Measurements from ENCODE around the gene CDKAL1.
"Not testable (repeated sequence)": the region's sequence is repeated elsewhere in the genome, so short reads cannot be mapped to it uniquely, and the experiment has no call there.

The CDKAL1 gene

GRCh38 chr6:21241231-21242130 is 707.2 kb downstream of the CDKAL1 start:
- DNase-seq, result no peak

GRCh38 chr6:21244897-21245470 is 710.7 kb downstream of the CDKAL1 start:
- DNase-seq, result no peak

GRCh38 chr6:21245488-21245887 is 711.2 kb downstream of the CDKAL1 start:
- DNase-seq, result no peak

GRCh38 chr6:21246075-21246474 is 711.8 kb downstream of the CDKAL1 start:
- no peak for DNase-seq

- DNase-seq, result not testable (repeated sequence)
Measured at GRCh38 chr6:21254460-21254859, 720.2 kb downstream of the CDKAL1 start.

GRCh38 chr6:21256197-21256596 is 721.9 kb downstream of the CDKAL1 start:
- DNase-seq, result no peak

- no peak for DNase-seq
Measured at GRCh38 chr6:21257125-21257524, 722.9 kb downstream of the CDKAL1 start.

- no peak for DNase-seq
Measured at GRCh38 chr6:21258665-21259064, 724.4 kb downstream of the CDKAL1 start.

GRCh38 chr6:21259660-21260059 is 725.4 kb downstream of the CDKAL1 start:
- no peak for DNase-seq

GRCh38 chr6:21262504-21262903 is 728.2 kb downstream of the CDKAL1 start:
- DNase-seq, result no peak

- no peak for DNase-seq
Measured at GRCh38 chr6:21263531-21264287, 729.5 kb downstream of the CDKAL1 start.

GRCh38 chr6:21264288-21265033 is 730.2 kb downstream of the CDKAL1 start:
- no peak for DNase-seq

GRCh38 chr6:21265034-21265729 is 730.9 kb downstream of the CDKAL1 start:
- DNase-seq, result no peak

GRCh38 chr6:21265730-21266044 is 731.4 kb downstream of the CDKAL1 start:
- no peak for DNase-seq

- DNase-seq, result no peak
Measured at GRCh38 chr6:21270636-21271201, 736.5 kb downstream of the CDKAL1 start.

- no peak for DNase-seq
Measured at GRCh38 chr6:21271428-21272155, 737.3 kb downstream of the CDKAL1 start.

GRCh38 chr6:21273451-21273850 is 739.2 kb downstream of the CDKAL1 start:
- no peak for DNase-seq

GRCh38 chr6:21274851-21275250 is 740.6 kb downstream of the CDKAL1 start:
- DNase-seq, result no peak

GRCh38 chr6:21277601-21278374 is 743.5 kb downstream of the CDKAL1 start:
- no peak for DNase-seq

- DNase-seq, result no peak
Measured at GRCh38 chr6:21278375-21278745, 744.1 kb downstream of the CDKAL1 start.

- no peak for DNase-seq
Measured at GRCh38 chr6:21279619-21280018, 745.4 kb downstream of the CDKAL1 start.
